ENCODE measurements around the gene SLC6A20. TPM values are rescaled to one million over a fixed set of nuclear protein-coding genes. Genes with fewer than 3 reads are reported as not detected.

SLC6A20 gene
- total and polyA plus RNA-seq, 4 donors, result 0.08 to 0.16 (median 0.10) TPM; not detected in 1

DNA sequence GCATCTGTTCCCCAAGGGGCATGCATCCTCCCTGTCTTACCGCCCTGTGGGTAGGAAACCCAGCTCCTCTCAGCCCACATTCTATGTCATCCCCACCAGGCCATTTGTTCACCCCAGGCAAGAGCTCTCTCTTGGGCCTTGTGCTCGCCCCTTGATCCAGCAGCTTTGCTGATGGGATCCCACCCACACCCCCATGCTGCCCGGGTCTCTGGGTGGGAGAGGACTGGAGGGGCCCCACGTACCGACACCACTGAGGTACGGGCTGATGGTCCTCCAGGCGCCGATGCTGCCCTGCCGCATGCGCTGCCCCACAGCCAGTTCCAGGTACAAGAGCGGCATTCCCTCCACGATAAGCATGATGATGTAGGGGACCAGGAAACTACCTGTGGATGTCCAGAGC lies 14.5 kb downstream of the SLC6A20 start:
- TF ChIP-seq CTCF (IDR thresholded peaks at IDR 0.05; ENCODE audit: low read depth, low read length, missing input control), result no peak
- no peak for TF ChIP-seq GABPA (IDR thresholded peaks at IDR 0.05 in 1 of 2, conservative IDR thresholded peaks at IDR 0.05 in 1 of 2)
- TF ChIP-seq, protein P1, sequence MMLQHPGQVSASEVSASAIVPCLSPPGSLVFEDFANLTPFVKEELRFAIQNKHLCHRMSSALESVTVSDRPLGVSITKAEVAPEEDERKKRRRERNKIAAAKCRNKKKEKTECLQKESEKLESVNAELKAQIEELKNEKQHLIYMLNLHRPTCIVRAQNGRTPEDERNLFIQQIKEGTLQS (IDR thresholded peaks at IDR 0.05), result no peak
- TF ChIP-seq FOXA1 (IDR thresholded peaks at IDR 0.05), result no peak
- TF ChIP-seq EGR1 (IDR thresholded peaks at IDR 0.05; ENCODE audit: low read depth in 2 of 2), result no peak
- no peak for TF ChIP-seq REST (IDR thresholded peaks at IDR 0.05)
- TF ChIP-seq, protein P2, sequence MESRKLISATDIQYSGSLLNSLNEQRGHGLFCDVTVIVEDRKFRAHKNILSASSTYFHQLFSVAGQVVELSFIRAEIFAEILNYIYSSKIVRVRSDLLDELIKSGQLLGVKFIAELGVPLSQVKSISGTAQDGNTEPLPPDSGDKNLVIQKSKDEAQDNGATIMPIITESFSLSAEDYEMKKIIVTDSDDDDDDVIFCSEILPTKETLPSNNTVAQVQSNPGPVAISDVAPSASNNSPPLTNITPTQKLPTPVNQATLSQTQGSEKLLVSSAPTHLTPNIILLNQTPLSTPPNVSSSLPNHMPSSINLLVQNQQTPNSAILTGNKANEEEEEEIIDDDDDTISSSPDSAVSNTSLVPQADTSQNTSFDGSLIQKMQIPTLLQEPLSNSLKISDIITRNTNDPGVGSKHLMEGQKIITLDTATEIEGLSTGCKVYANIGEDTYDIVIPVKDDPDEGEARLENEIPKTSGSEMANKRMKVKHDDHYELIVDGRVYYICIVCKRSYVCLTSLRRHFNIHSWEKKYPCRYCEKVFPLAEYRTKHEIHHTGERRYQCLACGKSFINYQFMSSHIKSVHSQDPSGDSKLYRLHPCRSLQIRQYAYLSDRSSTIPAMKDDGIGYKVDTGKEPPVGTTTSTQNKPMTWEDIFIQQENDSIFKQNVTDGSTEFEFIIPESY (IDR thresholded peaks at IDR 0.05), result no peak
- TF ChIP-seq HNF4G (IDR thresholded peaks at IDR 0.05), result no peak
- no peak for TF ChIP-seq SP1 (IDR thresholded peaks at IDR 0.05)
- TF ChIP-seq RAD21 (IDR thresholded peaks at IDR 0.05), result no peak
- TF ChIP-seq, protein P3, sequence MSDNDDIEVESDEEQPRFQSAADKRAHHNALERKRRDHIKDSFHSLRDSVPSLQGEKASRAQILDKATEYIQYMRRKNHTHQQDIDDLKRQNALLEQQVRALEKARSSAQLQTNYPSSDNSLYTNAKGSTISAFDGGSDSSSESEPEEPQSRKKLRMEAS (IDR thresholded peaks at IDR 0.05), result no peak
- Histone ChIP-seq H3K27me3 (ENCODE audit: control insufficient read depth in 4 of 4, insufficient read depth in 4 of 4, low read length in 3 of 4) (no peaks in the 10 kb centered on the region), H3K36me3 (ENCODE audit: control insufficient read depth in 4 of 4, insufficient read depth in 3 of 4, low read depth in 1 of 4, low read length in 3 of 4) (no peaks in the 10 kb centered on the region), H3K9me3 (ENCODE audit: control insufficient read depth in 4 of 4, low read length in 3 of 4) (no peaks in the 10 kb centered on the region), H3K27ac (ENCODE audit: low read depth in 1 of 2, low read length in 2 of 2) (no peak overlapping the region), H3K9ac (ENCODE audit: low read depth in 1 of 2, low read length in 2 of 2) (no peak overlapping the region), H3K4me3 (ENCODE audit: low read depth in 1 of 3, low read length in 3 of 3) (no peak overlapping the region), H3K4me1 (ENCODE audit: control insufficient read depth in 4 of 4, insufficient read depth in 4 of 4, low read length in 3 of 4) (peaks cover 0 to 8% (median 5%) of the 10 kb centered on the region in 4 donors)
- 94% methylated on average over 12 of the region's 12 CpGs for WGBS
- DNase-seq (ENCODE audit: low spot score), result peak; percentile 14

DNA sequence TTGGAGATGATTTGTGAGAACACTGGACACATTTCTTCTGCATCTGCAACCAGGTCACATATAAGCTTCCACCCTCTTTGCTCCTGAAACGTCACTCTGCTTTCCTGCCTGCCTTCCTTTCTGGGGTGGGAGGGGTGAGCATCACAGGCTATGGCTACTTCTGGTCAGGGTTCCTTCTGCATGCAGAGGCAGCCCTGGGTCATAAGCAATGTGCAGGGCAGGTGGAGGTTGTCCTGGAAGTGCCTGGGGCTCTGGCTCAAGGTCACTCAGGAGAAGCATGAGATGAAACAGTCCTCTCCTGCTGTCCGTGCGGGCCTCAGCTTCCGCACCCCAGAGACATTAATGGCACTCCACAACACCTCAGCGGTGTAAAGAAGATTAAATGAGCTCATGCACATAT lies 15.1 kb downstream of the SLC6A20 start:
- Histone ChIP-seq H3K9me3 (ENCODE audit: control insufficient read depth in 4 of 4, low read length in 3 of 4) (no peaks in the 10 kb centered on the region), H3K36me3 (ENCODE audit: control insufficient read depth in 4 of 4, insufficient read depth in 3 of 4, low read depth in 1 of 4, low read length in 3 of 4) (no peaks in the 10 kb centered on the region), H3K4me1 (ENCODE audit: control insufficient read depth in 4 of 4, insufficient read depth in 4 of 4, low read length in 3 of 4) (peaks cover 0 to 13% (median 7%) of the 10 kb centered on the region in 4 donors), H3K27me3 (ENCODE audit: control insufficient read depth in 4 of 4, insufficient read depth in 4 of 4, low read length in 3 of 4) (no peaks in the 10 kb centered on the region), H3K27ac (ENCODE audit: low read depth in 1 of 2, low read length in 2 of 2) (no peak overlapping the region), H3K4me3 (ENCODE audit: low read depth in 1 of 3, low read length in 3 of 3) (no peak overlapping the region), H3K9ac (ENCODE audit: low read depth in 1 of 2, low read length in 2 of 2) (no peak overlapping the region)
- WGBS, result 88% methylated on average over 5 of the region's 5 CpGs
- TF ChIP-seq, protein P1 (IDR thresholded peaks at IDR 0.05), result no peak
- TF ChIP-seq REST (IDR thresholded peaks at IDR 0.05) (no peak), GABPA (IDR thresholded peaks at IDR 0.05 in 1 of 2, conservative IDR thresholded peaks at IDR 0.05 in 1 of 2) (no peak), FOXA1 (IDR thresholded peaks at IDR 0.05) (no peak)
- DNase-seq (ENCODE audit: low spot score), result peak; percentile 6
